ENCODE measurements around the gene HBEGF.

Gene HBEGF

GRCh38 chr5:140346348-140347221 lies at the start of gene HBEGF:
Gene HBEGF, minus strand, starts transcription at chr5:140346603. Its CDS starts 275 bp downstream, at chr5:140346328.
- DNase-seq = peak; percentile 60

GRCh38 chr5:140393738-140394137 lies 47.3 kb upstream of the HBEGF start:
- no peak for DNase-seq

GRCh38 chr5:140391732-140392131 lies 45.3 kb upstream of the HBEGF start:
- no peak for DNase-seq

GRCh38 chr5:140391312-140391711 lies 44.9 kb upstream of the HBEGF start:
- no peak for DNase-seq

- DNase-seq = no peak
Measured at GRCh38 chr5:140388052-140388451, 41.6 kb upstream of the HBEGF start.

- no peak for DNase-seq
Measured at GRCh38 chr5:140383300-140383699, 36.9 kb upstream of the HBEGF start.

- no peak for DNase-seq
Measured at GRCh38 chr5:140382866-140383265, 36.5 kb upstream of the HBEGF start.

- DNase-seq = no peak
Measured at GRCh38 chr5:140381972-140382371, 35.6 kb upstream of the HBEGF start.

- DNase-seq = no peak
Measured at GRCh38 chr5:140381351-140381750, 34.9 kb upstream of the HBEGF start.

GRCh38 chr5:140372971-140373487 lies 26.6 kb upstream of the HBEGF start:
- DNase-seq = peak; percentile 13

- DNase-seq = no peak
Measured at GRCh38 chr5:140371356-140372151, 25.2 kb upstream of the HBEGF start.

- DNase-seq = no peak
Measured at GRCh38 chr5:140367256-140368013, 21.0 kb upstream of the HBEGF start.

- no peak for DNase-seq
Measured at GRCh38 chr5:140366589-140367255, 20.3 kb upstream of the HBEGF start.

GRCh38 chr5:140365941-140366340 lies 19.5 kb upstream of the HBEGF start:
- DNase-seq = no peak

GRCh38 chr5:140365282-140365681 lies 18.9 kb upstream of the HBEGF start:
- DNase-seq = no peak

GRCh38 chr5:140364472-140364765 lies 18.0 kb upstream of the HBEGF start:
- DNase-seq = no peak

GRCh38 chr5:140363631-140364471 lies 17.4 kb upstream of the HBEGF start:
- DNase-seq = no peak

- no peak for DNase-seq
Measured at GRCh38 chr5:140362875-140363630, 16.6 kb upstream of the HBEGF start.

GRCh38 chr5:140362311-140362710 lies 15.9 kb upstream of the HBEGF start:
- no peak for DNase-seq

GRCh38 chr5:140361901-140362300 lies 15.5 kb upstream of the HBEGF start:
- DNase-seq = no peak

All from NCI-H524 treated with DMSO at 0.1 percent for 48 hours (cell line).